DMS53 treated with DMSO at 0.1 percent for 48 hours (cell line): ENCODE results near the gene CRIP2.

Source experiments
- DNase-seq: peaks from one replicate; lab custom pipeline; 2025; ENCODE audit not compliant: unreplicated experiment; lab: John Stamatoyannopoulos, UW

The CRIP2 gene

DNA sequence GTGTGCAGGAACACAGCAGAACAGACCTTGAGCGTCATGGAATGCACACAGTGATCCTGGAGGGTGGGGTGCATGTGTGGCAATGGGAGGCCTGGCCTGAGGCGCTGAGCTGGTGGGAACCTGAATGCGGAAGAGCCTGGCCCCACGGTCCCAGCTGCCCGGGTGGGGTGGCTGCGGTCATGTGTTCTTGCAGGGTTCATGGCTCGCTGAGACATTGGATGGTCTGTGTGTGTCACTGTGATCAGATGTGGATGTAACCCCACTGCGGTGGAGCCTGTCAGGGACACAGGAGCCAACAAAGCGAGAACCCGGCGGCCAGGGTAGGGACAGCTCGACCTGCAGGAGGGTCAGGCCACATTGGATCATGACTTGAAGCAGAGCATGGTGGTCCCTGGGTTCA, 31.8 kb upstream of the CRIP2 start:
- DNase-seq = no peak

DNA sequence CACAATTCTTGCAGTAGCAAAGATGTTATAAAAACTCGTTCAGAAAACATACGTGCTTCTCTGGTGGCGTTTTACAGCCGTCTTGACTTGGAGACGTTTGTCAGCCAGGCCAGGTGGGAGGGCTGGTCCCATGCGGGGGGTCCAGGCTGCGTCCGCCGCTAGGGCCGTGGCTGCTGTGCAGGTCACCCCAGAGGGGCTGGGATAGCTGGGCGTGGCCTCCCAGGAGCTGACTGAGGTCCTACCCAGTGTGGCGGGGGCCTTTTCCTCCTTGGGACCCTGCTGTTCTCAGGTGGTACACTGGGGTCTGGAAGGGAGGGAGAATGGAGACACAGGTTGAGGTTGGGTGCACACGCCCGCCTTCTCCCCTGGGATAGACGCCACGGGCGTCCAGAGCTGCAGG, 29.8 kb upstream of the CRIP2 start:
- no peak for DNase-seq

DNA sequence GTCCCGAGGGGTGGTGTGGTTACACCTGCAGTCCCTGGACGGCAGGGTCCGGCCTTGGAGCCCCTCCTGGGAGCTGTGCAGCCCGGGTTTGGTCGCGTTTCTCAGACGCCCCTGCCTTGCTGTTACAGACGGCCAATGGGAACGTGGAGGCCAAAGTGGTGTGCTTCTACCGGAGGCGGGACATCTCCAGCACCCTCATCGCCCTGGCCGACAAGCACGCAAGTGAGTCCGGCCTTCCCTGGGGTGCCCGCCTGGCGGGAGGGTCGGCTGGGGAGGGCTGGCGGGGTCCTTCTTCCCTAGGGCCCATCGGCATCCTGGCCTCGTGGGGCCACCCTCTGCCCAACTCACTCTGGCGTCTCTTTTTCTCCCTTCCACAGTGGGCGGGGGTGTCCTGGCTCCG, 29.3 kb upstream of the CRIP2 start:
- DNase-seq = no peak

DNA sequence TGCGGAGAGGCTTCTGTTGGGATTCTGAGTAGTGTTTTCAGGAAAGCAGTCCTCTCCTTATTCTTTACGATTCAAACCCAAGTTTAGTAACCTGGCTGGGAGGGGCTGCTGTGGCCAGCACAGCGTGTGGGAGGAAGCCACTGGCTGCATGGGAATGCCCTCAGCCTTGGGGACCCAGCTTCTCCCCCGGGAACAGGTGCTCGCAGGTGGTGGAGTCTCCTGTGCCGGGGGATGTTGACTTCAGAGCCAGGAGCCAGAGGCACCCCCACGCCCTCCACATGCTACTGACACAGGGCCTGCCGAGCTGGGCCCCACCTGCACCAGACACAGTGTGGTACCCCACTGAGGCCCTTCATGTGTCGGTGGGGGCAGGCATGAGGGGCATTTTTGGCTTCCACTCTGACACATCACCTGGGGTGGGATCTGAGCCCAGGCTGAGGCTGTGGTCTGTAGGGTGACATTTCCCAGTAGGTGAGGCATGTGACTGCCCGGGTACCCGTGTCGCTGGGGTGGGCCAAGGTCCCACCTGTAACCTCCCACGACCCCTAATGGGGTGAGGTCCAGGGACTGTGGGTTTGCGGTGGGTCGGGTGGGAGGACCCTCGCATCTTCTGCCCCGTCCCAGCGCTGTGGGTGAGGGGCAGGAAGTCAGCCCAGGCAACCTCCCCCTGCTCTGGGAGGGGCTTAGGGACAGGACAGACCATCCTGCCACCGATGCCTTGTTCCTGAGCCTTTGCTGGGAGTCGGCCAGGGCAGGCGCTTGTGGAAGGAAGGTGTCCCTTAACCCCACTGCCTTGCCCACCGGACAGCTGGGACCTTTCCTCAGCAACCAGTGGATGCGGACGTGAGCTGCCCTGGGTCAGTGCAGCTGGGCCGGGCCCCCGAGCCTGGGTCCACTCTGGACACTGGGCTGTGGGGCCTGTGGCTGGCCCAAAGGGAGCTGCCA, 28.4 kb upstream of the CRIP2 start:
- DNase-seq = no peak

DNA sequence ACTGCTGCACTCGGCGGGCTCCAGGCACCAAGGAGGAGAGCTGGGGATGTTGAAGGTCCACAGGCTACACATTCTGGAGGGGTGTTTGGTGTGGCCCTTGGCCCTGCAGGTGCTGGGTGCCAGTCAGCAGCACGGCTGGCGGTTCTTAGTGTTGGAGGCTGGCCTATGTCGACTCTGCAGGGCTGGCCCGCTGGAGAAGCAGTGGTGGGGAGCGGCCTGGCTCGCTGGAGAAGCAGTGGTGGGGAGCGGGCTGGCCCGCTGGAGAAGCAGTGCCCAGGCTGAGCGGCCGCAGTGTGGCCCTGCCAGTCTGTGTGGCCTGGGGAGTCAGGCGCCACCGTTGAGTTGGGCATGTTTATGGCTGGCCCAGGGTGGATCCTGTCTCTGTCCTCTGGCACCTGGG, 27.6 kb upstream of the CRIP2 start:
- DNase-seq = no peak

DNA sequence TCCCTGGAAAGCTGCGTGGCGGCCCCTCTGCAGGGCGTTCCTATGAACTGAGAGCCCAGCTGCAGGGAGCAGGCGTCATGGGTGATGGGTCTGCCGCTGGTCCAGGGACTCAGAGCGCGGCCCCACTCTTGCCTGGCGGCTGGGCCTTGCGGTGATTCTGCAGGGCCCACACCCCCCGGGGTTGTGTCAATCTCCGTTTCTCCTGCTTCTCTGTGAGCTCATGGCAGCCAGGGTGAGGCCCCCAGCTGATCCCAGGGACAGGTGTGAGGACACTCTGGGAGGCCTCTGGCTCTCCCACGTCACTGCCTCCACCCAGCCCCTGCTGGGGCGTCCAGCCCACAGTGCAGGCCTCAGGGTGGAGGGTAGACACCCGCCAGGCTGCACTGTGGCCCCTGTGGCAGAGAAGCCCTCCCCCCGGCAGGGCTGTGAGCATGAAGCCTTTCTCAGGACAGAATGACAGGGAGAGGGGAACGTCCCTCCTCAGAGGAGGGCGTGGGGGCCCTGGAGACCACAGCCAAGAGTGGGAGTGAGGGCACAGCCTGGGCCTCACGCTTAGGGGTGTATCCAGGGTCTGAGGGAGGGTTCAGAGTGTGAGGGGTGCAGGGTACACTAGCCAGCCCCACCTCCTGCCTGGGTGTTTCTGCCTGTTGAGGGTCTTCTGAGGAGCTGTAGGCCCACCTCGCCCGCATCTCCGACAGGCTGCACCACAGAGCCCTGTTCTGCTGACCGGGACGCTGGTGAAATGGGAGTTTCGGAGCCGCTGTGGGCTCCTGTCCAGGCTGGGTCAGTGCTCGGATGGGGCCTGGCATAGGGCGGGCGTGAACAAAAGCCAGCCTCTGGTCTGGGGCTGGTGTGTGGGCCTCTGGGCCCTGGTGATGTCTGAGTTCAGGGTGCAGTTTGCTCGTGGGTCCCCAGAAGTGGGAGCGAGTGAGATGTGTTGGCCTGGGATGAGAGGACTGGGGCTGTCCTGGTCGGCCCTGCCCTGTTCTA, 26.7 kb upstream of the CRIP2 start:
- no peak for DNase-seq

DNA sequence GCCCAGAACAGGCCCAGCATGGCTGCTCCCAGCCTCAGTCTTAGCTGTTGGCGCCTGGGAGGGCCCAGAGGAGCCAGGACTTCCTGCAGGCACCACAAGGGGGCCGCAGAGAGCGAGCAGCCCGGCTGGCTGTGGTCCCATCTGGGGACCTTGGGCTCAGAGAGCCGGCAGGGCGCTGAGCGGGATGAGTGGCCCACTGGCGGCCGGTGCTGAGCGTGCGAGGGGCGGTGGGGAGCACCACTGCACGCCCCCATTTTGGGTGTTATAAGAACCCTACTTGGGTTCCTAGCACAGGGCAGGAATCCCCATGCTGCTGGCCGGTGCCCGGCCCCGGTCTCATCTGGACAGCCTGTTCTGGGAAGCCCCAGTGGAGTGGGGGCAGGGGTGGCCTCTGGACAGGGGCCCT, 25.9 kb upstream of the CRIP2 start:
- no peak for DNase-seq

DNA sequence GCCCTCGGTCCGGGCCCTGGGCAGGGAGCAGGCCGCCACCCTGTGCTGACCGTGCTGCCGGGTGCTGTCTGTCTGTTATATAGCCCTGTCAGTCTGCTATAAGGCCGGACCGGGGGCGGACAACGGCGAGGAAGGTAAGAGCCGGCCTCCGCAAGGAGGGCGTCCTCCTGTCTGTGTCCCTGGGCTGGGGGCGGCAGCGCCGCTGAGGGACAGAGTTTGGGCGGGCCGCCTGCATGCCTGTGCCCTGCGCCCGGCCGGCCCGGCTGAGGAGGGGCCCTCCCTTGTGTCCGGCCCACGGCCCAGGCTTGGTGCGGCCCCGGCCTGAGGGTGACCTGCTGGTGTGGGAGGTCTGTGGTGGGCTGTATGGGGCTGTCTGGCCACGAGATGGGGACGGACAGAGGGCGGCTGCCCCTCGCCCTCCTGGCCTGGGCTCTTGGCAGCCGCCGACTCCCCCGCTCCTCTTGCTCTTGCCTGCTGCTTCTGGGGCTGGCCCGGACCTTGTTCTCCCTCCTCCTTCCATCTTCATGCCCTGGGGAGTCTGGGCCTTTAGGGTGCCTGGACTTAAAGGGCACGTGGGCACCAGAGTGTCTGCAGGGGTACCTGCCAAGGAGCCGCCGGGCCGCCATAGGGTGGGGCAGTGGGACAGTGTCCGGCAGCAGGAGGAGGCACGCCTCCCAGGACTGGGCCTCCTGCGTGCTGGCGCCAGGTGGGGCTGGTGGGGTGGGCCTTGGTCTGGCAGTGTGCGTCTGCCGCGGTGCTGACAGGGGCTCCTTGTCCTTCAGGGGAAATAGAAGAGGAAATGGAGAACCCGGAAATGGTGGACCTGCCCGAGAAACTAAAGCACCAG, 25.1 kb upstream of the CRIP2 start:
- no peak for DNase-seq

DNA sequence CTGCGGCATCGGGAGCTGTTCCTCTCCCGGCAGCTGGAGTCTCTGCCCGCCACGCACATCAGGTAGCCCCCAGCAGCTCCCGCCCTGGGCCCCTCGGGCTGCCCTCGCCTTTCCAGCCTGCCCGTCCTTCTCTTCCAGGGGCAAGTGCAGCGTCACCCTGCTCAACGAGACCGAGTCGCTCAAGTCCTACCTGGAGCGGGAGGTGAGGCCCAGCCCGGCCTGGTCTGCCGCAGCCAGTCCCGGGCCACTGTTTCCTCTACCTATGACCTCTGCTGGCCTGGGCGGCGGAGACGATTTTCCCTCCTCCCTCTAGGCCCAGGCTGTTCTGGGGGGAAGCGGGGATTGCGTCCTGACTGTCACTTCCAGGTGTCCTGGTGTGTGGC, 24.5 kb upstream of the CRIP2 start:
- no peak for DNase-seq

DNA sequence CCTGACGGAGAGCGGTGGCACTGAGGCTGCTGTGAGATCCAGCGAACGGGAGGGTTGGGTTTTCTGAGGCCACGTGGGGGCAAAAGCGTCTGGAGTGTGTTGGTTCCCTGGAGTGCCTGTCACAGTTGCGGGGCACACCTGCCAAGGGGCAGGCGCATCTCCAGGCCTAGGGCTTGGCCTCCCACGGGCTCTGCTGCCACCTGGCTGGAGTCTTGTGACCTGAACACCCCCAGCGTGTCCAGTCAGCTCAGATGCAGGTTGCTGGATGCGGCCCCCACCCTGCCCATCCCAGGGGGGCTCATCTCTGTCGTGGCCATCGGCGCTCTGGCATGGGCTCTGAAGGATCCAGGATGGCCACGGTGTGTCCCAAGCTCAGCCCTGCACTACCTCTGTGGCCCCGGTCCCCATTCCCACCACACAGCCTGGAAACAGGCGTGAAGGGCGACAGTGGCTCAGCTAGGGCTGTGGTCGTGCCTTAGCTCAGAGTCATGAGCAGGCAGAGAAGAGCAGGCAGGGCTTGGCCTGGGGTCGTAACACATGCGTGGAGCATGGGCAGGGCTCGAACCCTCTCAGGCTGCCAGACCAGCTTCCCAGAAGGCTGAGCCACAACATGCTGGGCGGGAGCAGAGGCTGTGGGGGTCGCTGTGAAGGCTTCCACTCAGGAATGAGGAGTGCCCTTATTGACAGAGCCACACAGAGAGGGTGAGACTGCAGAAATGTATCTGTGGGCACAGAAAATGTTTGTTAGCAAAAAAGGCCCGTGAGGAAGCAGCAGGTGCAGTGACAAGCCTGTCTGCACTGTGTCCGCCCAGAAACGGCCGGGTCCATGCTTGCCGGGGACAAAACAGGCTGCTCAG, 23.5 kb upstream of the CRIP2 start:
- DNase-seq = no peak

DNA sequence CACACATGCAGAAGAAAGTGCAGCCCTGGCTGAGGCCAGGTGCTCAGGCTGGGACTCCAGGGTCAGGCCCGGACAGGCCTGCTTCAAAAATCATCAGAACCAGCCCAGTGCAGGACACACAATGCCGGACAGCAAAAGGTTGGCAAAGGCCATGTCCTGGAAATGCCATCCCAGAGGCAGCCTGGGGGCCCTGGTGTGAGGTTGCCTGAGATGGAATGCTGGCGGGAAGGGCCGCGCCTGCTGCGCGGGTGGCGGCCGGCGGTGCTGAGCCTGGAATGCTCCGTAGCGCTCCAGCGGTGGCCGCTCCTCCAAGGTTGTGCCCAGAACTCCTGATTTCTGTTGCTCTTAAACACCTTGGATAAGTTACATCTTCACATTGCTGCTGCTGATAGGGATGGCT, 21.7 kb upstream of the CRIP2 start:
- no peak for DNase-seq

DNA sequence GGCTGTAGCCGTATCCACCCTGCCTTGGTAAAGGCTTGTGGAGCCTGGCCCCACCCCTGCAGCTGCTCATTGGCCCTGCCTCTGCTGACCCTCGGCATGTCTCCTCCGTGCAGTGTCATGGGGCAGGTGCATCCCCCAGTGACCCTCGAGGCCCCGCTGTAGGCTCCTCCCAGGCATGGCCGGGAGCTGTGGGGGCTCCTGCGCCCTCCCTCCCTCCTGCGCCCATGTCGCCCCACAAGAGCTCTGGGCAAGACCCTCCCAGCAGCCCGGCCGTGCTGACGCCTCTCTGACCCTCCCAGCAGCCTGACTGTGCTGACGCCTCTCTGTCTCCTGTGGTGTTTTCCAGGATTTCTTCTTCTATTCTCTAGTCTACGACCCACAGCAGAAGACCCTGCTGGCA, 20.8 kb upstream of the CRIP2 start:
- no peak for DNase-seq

DNA sequence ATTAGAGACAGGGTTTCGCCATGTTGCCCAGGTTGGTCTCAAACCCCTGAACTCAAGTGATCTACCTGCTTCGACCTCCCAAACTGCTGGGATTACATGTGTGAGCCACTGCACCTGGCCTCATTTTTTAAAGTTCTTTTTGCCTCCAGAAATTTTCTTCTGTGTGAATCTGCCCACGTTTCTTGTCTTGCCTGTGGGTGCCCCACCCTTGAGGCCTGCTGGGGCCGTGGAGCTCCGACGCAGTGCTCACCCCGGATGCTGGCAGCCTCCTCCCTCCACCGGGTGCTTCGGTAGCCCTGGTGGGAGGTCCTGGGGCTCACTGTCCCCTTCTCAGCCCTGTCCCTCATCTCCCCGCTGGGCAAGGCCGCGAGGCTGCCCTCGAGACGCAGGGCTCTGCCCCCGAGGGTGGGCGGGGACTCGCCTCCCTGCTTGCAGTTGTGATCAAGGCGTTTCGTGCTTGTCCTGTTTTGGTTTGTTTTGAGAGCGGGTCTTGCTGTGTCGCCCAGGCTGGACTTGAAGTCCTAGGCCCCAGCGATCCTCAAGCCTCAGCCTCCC, 19.5 kb upstream of the CRIP2 start:
- no peak for DNase-seq

DNA sequence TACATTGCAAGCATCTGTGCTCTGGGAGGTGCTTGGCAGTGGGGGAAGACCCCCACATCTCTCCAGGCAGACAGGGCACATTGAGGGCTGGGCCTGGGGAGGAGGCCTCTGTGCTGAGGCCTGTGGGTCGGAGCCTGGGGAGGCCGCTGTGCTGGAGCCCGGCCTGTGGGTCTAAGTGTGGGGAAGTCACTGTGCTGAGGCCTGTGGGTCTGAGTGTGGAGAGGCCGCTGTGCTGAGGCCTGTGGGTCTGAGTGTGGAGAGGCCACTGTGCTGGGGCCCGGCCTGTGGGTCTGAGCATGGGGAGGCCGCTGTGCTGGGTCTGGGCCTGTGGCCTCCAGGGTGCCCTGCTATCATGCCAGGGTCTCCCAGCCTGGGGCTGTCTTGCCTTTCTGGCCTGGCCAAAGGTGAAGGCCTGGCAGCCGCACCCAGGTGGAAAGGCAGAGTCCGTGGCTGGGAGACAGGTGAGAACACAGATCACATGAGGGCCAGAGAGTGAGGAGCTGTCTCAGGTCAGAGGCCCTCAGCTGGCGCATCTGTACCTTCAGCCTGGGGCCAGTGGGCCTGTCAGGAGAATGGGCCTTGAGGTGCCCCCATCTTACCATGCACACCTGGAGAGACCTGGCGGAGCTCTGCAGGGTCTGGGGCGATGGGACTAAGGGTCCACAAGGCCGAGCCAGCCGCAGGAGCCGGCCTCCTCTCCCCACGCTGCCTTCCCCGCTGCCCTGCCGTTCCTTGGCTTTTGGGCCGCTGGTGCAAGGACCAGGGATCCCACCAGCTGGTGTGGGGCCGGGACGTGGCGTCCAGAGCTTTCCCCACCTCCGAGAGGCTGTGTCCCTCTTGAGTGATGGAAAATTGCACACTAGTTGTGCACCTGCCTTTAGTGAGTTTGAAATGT, 18.6 kb upstream of the CRIP2 start:
- no peak for DNase-seq

DNA sequence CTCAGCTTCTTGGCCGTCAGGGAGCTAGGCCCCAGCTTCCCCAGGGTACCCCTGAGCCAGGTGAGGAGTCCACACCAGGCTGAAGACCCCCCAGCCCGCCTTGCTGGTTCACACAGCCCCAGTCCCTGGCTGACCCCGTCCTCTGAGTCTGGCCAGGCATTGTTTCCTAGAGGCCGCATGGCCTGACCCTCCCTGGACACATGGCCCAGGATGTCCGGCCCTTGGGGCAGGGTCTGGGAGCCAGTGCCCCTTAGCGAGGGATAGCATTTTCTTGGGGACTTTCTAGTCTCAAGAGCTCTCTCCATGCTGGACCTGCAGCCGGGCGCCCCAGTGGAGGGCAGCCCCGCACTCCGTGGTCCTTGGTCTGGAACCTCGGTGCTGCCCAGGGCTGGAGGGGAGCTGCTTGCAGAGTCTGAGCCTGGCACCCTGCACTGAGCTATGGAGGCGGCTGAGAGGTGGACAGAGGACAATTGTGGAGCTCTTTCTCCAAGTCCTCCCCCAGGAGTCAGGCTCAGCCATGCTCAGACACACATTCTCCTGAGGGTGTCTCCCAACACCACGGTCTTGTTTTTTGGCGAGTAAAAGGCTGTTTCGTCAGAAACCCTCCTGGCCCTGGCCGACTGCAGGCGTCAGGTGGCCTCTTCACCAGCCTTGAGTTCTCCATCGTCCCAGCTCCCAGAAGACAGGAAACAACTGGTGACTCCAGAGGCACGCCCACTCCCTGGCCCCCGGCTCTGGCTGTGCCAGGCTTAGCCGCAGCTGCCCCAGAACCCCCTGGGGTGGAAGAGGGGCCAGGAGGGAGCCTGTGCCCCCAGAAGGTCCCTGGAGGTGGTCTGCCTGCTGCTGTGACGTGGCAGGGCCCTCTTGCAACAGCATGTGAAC, 17.6 kb upstream of the CRIP2 start:
- DNase-seq = no peak

DNA sequence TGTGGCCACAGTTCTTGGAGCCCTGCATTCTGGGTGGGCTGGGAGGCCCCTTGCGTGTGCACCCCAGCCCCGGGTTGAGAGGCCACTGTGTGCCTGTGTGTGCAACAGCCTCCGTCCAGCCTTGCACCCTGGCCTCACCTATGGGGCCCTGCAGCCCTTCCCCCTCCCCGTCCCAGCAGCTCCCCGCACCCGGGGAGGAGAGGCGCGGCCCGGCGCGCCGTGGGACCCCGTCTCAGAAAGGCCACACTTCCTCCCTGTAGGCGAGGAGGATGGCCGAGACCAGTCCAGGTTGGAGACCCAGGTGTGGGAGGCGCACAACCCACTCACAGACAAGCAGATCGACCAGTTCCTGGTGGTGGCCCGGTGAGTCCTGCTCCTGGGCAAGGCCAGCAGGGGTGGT, 16.6 kb upstream of the CRIP2 start:
- no peak for DNase-seq

DNA sequence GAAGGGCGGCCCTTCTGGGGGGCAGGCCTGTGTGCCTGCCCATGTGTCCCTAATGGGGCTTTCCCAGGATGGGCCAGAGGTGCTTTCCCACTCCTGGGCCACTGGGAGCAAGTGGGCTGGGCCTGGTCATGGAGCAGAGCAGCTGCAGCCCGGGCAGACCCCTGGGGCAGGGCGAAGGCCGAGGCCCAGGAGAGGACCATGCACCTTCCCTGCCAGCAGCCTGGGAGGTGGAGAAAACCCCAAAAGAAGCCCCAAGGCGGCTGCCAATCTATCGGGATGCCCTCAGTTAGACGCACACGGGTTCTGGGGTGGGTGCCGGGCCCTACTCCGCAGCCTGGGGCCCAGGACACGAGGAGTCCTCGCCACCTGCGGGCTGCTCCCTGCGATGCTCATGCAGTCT, 16.1 kb upstream of the CRIP2 start:
- DNase-seq = no peak

DNA sequence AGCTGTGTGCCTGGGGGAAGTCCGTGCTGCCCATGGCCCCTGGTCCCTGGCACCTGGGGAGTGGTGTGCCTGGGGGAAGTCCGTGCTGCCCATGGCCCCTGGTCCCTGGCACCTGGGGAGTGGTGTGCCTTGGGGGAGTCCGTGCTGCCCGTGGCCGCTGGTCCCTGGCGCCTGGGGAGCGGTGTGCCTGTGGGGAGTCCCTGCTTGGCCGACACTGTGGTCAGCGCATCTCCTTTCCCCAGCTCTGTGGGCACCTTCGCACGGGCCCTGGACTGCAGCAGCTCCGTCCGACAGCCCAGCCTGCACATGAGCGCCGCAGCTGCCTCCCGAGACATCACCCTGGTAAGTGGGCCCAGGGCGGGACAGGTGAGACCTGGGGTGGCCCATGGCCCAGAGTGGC, 14.5 kb upstream of the CRIP2 start:
- DNase-seq = no peak
